Measurements from ENCODE around the gene CAPN10. TPM values are rescaled to one million over a fixed set of nuclear protein-coding genes. Genes with fewer than 3 reads are reported as not detected.

Gene CAPN10
- total RNA-seq, 4 donors from 2014 or later, result 2.8 to 39.6 (median 21.6) TPM

DNA sequence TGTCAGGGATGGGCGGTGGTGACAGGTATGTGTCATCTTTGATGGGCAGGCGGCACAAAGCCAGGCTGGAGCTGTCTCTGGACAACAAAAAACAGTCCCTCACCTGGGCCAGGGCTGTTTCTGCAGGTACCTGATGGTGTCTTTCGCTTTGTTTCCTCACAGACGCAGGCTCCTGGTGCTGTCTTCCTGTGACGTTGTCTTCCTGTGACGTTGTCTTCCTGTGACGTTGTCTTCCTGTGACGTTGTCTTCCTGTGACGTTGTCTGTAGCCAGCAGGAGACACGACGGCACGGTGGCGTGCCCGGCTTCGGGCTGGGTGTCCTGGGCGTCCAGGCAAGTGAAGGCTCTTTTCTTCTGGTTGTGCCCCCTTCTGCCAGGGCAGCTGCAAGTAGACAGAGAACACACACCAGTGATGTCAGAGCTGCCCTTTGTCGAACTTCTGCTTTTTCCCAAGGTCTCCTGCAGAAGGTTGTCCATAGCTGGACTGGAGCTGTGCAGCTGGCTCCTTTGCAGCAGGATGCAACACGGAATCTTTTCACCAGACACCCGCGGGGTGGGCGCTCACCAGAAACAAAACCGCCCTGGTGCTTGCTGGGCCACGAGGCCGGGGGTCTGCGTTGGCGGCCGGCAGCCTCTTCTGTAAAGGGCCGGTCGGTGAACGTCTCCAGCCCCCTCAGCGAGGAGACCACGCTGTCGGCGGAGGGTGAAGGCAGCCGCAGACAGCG lies 59.8 kb downstream of the CAPN10 start:
- Histone ChIP-seq H3K27me3 (no peaks in the 10 kb centered on the region), H3K9me3 (no peaks in the 10 kb centered on the region), H3K27ac (no peak overlapping the region), H3K4me1 (no peaks in the 10 kb centered on the region), H3K4me3 (no peak overlapping the region), H3K36me3 (no peaks in the 10 kb centered on the region)
- DNase-seq, result peak in 1 of 2 donors; percentile 12
- intact Hi-C loops (cut with DNase I; ENCODE audit: low total_unique reads), result no loop called here
- TF ChIP-seq, protein P1, sequence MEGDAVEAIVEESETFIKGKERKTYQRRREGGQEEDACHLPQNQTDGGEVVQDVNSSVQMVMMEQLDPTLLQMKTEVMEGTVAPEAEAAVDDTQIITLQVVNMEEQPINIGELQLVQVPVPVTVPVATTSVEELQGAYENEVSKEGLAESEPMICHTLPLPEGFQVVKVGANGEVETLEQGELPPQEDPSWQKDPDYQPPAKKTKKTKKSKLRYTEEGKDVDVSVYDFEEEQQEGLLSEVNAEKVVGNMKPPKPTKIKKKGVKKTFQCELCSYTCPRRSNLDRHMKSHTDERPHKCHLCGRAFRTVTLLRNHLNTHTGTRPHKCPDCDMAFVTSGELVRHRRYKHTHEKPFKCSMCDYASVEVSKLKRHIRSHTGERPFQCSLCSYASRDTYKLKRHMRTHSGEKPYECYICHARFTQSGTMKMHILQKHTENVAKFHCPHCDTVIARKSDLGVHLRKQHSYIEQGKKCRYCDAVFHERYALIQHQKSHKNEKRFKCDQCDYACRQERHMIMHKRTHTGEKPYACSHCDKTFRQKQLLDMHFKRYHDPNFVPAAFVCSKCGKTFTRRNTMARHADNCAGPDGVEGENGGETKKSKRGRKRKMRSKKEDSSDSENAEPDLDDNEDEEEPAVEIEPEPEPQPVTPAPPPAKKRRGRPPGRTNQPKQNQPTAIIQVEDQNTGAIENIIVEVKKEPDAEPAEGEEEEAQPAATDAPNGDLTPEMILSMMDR (IDR thresholded peaks at IDR 0.05), result no peak
- TF ChIP-seq POLR2A (IDR thresholded peaks at IDR 0.05), result no peak

DNA sequence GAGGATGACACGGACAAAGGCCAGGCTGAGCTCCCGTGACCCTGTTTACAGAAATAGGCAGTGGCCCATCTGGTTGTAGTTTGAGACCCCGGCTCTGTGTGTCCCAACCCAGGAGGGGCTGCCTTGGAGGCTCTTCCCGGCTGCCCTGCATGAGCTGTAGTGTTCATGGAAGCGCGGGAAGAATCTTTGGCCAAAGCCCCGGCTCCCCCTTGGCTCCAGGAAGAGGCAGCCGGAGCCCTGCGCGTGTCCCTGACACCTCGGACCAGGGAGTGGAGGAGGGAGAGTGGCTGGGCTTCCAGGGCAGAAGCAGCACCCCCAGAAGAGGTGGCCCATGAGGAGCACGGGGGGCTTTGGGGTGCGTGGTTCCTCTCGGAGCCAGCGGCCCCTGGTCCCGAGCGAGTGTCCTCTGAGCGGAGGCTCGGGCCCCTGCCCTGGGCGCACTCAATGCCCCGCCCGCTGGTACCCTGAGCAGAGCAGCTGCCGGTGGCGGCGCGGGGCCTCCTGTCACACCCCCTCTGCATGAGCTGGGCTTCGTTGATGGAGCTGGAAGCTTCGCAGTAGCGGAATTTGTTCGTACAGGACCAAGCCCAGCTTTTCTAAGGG lies 60.5 kb downstream of the CAPN10 start:
- intact Hi-C loops (cut with DNase I; ENCODE audit: low total_unique reads), result no loop called here
- H3K36me3 ChIP-seq, result no peaks in the 10 kb centered on the region
- no peaks in the 10 kb centered on the region for H3K27me3 ChIP-seq
- H3K4me1 ChIP-seq, result no peaks in the 10 kb centered on the region
- DNase-seq, result no peak
- H3K4me3 ChIP-seq, result no peak overlapping the region
- H3K9me3 ChIP-seq, result no peaks in the 10 kb centered on the region
- no peak for TF ChIP-seq POLR2A (IDR thresholded peaks at IDR 0.05)
- TF ChIP-seq, protein P1 (IDR thresholded peaks at IDR 0.05), result no peak
- no peak overlapping the region for H3K27ac ChIP-seq

DNA sequence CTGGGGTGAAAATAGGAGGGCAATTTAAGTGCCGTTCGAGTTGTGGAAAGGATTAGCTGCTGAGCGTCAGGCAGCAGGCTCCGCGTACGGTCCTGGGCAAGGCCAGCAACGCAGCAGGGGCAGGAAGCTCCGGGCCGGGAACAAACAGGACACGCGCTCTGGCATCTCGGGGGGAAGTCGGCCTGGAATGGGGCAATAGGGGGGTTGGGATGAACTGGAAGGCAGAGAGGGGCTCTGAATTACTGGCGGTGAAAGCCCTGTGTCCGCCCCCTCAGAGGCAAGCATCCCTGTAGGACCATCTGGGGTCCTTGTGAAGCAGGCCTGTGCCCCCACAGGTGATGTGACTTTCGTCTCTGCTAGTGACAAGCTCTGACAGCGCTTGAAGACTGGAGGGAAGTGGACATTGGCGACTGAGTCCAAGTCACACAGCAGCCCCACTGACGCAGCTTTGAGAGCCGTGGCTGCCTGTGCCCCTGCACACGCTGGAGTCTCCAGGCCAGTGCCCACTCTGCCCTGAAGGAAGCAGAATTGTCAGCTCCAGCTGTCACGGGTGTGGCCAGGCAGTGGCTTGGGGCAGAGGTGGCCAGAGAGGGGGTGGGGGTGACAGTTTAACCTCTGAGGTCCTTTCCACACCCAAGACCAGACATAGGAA lies 61.1 kb downstream of the CAPN10 start:
- no peak for DNase-seq
- intact Hi-C loops (cut with DNase I; ENCODE audit: low total_unique reads), result no loop called here
- no peaks in the 10 kb centered on the region for H3K27me3 ChIP-seq
- no peak overlapping the region for H3K27ac ChIP-seq
- no peak for TF ChIP-seq POLR2A (IDR thresholded peaks at IDR 0.05)
- TF ChIP-seq, protein P1 (IDR thresholded peaks at IDR 0.05), result no peak
- no peak overlapping the region for H3K4me3 ChIP-seq
- no peaks in the 10 kb centered on the region for H3K36me3 ChIP-seq
- H3K4me1 ChIP-seq, result no peaks in the 10 kb centered on the region
- H3K9me3 ChIP-seq, result no peaks in the 10 kb centered on the region

DNA sequence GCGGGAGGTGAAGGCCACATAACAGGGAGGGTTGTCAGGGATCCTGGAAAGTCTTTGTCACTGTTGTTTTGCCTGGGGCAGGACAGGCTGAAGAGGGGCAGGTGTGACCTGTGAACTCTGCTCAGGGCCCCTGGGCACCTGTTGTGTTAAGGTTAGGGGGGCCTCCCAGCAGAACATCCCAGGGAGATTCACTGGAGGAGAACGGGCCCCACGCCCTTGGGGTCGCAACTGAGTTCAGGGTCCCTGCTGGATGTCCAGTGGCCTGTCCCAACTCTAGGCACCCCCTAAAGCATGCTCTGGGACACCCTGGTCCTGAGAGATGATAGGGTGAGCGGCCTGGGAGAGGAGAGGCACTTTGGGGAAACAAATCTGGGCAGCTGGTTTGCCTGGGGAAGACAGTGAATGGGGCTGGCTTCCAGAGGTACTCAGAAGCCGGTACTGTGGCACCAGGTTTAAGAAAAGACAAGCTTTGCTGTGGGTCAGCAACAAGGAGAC lies 61.7 kb downstream of the CAPN10 start:
- H3K9me3 ChIP-seq, result no peaks in the 10 kb centered on the region

More for the DNA sequence above, 61.7 kb downstream of the CAPN10 start:
- Histone ChIP-seq H3K4me1 (no peaks in the 10 kb centered on the region), H3K4me3 (no peak overlapping the region), H3K36me3 (no peaks in the 10 kb centered on the region), H3K27me3 (no peaks in the 10 kb centered on the region), H3K27ac (no peak overlapping the region)
- no peak for DNase-seq
- intact Hi-C loops (cut with DNase I; ENCODE audit: low total_unique reads), result no loop called here
- TF ChIP-seq POLR2A (IDR thresholded peaks at IDR 0.05), result no peak
- TF ChIP-seq, protein P1 (IDR thresholded peaks at IDR 0.05), result no peak

Other genes starting within 250 kb of the CAPN10 start
- 10 to 100 TPM in 3 of 4 donors, under 1 TPM in 1; 0.88 to 62.2 (median 43.4) TPM for gene GPC1, start 151.1 kb upstream of the CAPN10 start, total RNA-seq
- 10 to 100 TPM; 13.3 to 40.8 (median 22.0) TPM for gene ANKMY1, start 28.7 kb upstream of the CAPN10 start, total RNA-seq
- 1 to 10 TPM in 3 of 4 donors, under 1 TPM in 1; 0.26 to 3.7 (median 2.6) TPM for gene DUSP28, start 26.4 kb upstream of the CAPN10 start, total RNA-seq
- 10 to 100 TPM in 2 of 4 donors, 1 to 10 TPM in 2; 7.2 to 38.7 (median 14.4) TPM for gene RNPEPL1, start 18.2 kb upstream of the CAPN10 start, total RNA-seq
- 1 to 10 TPM in 2 of 4 donors, under 1 TPM in 1, not detected in 1; 0.51 to 7.9 (median 1.7) TPM for gene GPR35, start 38.7 kb downstream of the CAPN10 start, total RNA-seq
- not detected for gene AQP12B, start 96.2 kb downstream of the CAPN10 start, total RNA-seq
- gene AQP12A, start 105.1 kb downstream of the CAPN10 start, total RNA-seq, result not detected
- 10 to 100 TPM in 1 of 4 donors, under 1 TPM in 1, not detected in 2; 0.37 to 12.9 TPM for gene KIF1A, start 233.5 kb downstream of the CAPN10 start, total RNA-seq

All from uterus (tissue), 4 donors.